Peyer's patch (tissue), 4 donors: ENCODE results near the gene RARB. TPM values are rescaled to one million over a fixed set of nuclear protein-coding genes. Genes with fewer than 3 reads are reported as not detected.

ENCODE experiments used
- DNase-seq, 3 donors: peaks; one replicate each; pipeline ENCODE4 v3.0.0-alpha.2; 2017 to 2019
- H3K27ac ChIP-seq, 4 donors: fragments of 200-600 bp; sonication (generic); one replicate each; pipeline ENCODE4 v1.5.1; 2016 to 2019
- H3K27me3 ChIP-seq, 2 donors: fragments of 200-600 bp; sonication (generic); one replicate each; pipeline ENCODE4 v1.5.1; 2019
- H3K36me3 ChIP-seq, 3 donors: fragments of 200-600 bp; sonication (generic); one replicate each; pipeline ENCODE4 v1.5.1; 2016 to 2019
- H3K4me1 ChIP-seq, 4 donors: fragments of 200-600 bp; sonication (generic); one replicate each; pipeline ENCODE4 v1.5.1; 2016 to 2019
- H3K4me3 ChIP-seq, 4 donors: fragments of 200-600 bp; sonication (generic); 1 replicate in 3 of 4; 2 replicates in 1 of 4; pipeline ENCODE4 v1.5.1; 2016 to 2019; ENCODE audit warnings: mild to moderate bottlenecking in 1 of 4
- H3K9me3 ChIP-seq, 4 donors: fragments of 200-600 bp; sonication (generic); one replicate each; pipeline ENCODE4 v1.5.1; 2016 to 2019; ENCODE audit warnings: mild to moderate bottlenecking in 1 of 4
- POLR2A ChIP-seq, 2 donors: fragments of 450-650 bp; IDR thresholded peaks; one replicate each; pipeline ENCODE4 v1.5.1; 2017; ENCODE audit warnings: antibody characterized with exemption in 2 of 2, mild to moderate bottlenecking in 2 of 2, moderate library complexity in 2 of 2
- total RNA-seq, 4 donors: library from RNA; depleted of rRNA; stranded (reverse); fragments of >200 nt; gene quantifications; one replicate each; pipeline ENCODE4 v1.1.0, GENCODE V29; 2016
- TF ChIP-seq, protein P1 (sequence below), 6 experiments: fragments of 450-650 bp in 4 of 6; fragments of 200-600 bp in 2 of 6; sonication (generic) in 1 of 6; IDR thresholded peaks; one replicate each; pipeline ENCODE4 v1.5.1; 2017 to 2019; ENCODE audit warnings: antibody characterized with exemption in 6 of 6, mild to moderate bottlenecking in 3 of 6, moderate library complexity in 1 of 6

The RARB gene
- total RNA-seq, 4 donors from 2014 or later: 0.53 to 4.1 (median 2.9) TPM

- Histone ChIP-seq H3K4me3 (no peak overlapping the region), H3K4me1 (peaks cover 0 to 7% (median 0%) of the 10 kb centered on the region in 4 donors)
Measured at GRCh38 chr3:25432176-25432720, 4.2 kb downstream of the RARB start.

GRCh38 chr3:25433106-25433505, 5.0 kb downstream of the RARB start:
- TF ChIP-seq, protein P1, sequence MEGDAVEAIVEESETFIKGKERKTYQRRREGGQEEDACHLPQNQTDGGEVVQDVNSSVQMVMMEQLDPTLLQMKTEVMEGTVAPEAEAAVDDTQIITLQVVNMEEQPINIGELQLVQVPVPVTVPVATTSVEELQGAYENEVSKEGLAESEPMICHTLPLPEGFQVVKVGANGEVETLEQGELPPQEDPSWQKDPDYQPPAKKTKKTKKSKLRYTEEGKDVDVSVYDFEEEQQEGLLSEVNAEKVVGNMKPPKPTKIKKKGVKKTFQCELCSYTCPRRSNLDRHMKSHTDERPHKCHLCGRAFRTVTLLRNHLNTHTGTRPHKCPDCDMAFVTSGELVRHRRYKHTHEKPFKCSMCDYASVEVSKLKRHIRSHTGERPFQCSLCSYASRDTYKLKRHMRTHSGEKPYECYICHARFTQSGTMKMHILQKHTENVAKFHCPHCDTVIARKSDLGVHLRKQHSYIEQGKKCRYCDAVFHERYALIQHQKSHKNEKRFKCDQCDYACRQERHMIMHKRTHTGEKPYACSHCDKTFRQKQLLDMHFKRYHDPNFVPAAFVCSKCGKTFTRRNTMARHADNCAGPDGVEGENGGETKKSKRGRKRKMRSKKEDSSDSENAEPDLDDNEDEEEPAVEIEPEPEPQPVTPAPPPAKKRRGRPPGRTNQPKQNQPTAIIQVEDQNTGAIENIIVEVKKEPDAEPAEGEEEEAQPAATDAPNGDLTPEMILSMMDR (IDR thresholded peaks at IDR 0.05): no peak
- TF ChIP-seq POLR2A (IDR thresholded peaks at IDR 0.05): no peak
- DNase-seq: no peak
- H3K9me3 ChIP-seq: no peaks in the 10 kb centered on the region
- H3K4me3 ChIP-seq: no peak overlapping the region
- no peaks in the 10 kb centered on the region for H3K27me3 ChIP-seq
- H3K27ac ChIP-seq: no peak overlapping the region
- H3K36me3 ChIP-seq: no peaks in the 10 kb centered on the region
- peaks cover 0 to 7% (median 0%) of the 10 kb centered on the region in 4 donors for H3K4me1 ChIP-seq

More at GRCh38 chr3:25432176-25432720, 4.2 kb downstream of the RARB start:
- H3K36me3 ChIP-seq: no peaks in the 10 kb centered on the region
- TF ChIP-seq, protein P1 (IDR thresholded peaks at IDR 0.05): no peak
- no peak for TF ChIP-seq POLR2A (IDR thresholded peaks at IDR 0.05)
- H3K27me3 ChIP-seq: no peaks in the 10 kb centered on the region
- H3K27ac ChIP-seq: no peak overlapping the region
- no peaks in the 10 kb centered on the region for H3K9me3 ChIP-seq
- no peak for DNase-seq

- TF ChIP-seq POLR2A (IDR thresholded peaks at IDR 0.05): no peak
- TF ChIP-seq, protein P1 (IDR thresholded peaks at IDR 0.05): no peak
- Histone ChIP-seq H3K27ac (no peak overlapping the region), H3K27me3 (no peaks in the 10 kb centered on the region), H3K4me3 (no peak overlapping the region), H3K9me3 (no peaks in the 10 kb centered on the region), H3K4me1 (peaks cover 0 to 7% (median 0%) of the 10 kb centered on the region in 4 donors), H3K36me3 (no peaks in the 10 kb centered on the region)
- no peak for DNase-seq
Measured at GRCh38 chr3:25433868-25434267, 5.8 kb downstream of the RARB start.

GRCh38 chr3:25437953-25438352, 9.9 kb downstream of the RARB start:
- Histone ChIP-seq H3K27me3 (no peaks in the 10 kb centered on the region), H3K4me1 (no peaks in the 10 kb centered on the region), H3K9me3 (no peaks in the 10 kb centered on the region), H3K4me3 (no peak overlapping the region), H3K27ac (no peak overlapping the region), H3K36me3 (no peaks in the 10 kb centered on the region)
- no peak for DNase-seq
- TF ChIP-seq, protein P1 (IDR thresholded peaks at IDR 0.05): no peak
- TF ChIP-seq POLR2A (IDR thresholded peaks at IDR 0.05): no peak

DNA sequence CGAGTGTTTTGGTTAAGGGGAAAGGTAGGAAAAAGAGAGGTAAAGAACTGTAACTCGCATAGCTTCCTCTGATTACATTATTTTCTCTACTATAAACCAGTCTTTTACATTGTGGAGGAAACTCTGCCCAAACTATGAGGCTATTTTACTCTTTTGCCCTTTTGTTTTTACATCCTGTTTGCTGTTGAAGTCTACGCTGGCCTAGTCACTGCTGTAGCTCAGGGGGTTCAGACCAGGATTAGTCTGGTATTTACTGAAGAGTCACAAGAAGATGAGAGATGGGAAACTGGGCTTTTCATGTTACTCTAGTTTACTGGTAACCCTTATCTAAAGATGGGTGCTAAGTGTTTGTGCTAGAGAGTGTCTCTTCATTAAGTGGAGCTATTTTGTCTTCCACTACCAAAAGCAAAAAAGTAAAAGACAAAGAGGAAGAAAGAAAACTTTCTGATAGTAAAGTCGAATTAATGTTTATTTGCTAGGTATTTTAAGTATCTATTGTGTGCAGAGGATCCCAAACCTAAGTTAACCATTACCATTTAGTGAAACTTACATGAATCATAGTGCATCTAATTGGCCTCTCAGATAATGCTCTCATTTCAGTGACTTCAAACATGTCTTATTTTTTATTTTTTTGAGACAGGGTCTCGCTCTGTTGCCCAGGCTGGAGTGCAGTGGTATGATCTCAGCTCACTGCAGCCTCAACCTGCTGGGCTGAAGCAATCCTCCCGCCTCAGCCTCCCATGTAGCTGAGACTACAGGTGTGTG, 10.9 kb downstream of the RARB start:
- H3K4me3 ChIP-seq: no peak overlapping the region
- TF ChIP-seq POLR2A (IDR thresholded peaks at IDR 0.05): no peak
- no peak overlapping the region for H3K27ac ChIP-seq
- no peaks in the 10 kb centered on the region for H3K36me3 ChIP-seq
- H3K9me3 ChIP-seq: no peaks in the 10 kb centered on the region
- DNase-seq: no peak
- no peaks in the 10 kb centered on the region for H3K4me1 ChIP-seq
- no peaks in the 10 kb centered on the region for H3K27me3 ChIP-seq

DNA sequence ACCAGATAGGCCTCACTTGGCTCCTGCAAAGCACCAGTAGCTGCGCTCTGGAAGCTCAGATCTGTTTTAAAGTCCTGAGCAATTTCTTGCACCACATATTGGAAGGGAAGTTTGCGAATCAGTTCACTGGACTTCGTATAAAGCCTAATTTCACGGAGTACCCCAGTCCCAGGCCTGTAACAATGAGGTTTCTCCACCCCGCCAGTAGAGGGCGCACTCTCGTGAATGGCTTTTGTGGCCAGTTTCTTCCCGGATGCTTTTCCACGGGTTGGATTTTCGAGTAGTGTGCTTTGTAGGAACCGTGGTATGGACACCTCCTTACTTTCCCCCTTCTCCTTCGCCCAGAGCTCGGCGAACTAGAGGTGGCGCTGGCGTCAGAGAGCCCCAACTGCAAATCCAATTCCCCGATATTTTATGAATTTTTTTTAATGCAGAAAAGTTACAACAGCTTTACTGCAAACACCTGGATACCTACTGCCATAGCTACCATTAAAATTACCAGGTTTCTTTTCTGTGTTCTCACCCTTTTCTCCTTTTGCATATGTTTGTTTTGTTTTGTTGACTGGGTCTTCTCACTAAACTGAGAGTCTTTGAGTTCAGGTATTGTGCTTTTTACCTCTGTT, 13.3 kb downstream of the RARB start:
- Histone ChIP-seq H3K4me3 (no peak overlapping the region), H3K9me3 (no peaks in the 10 kb centered on the region), H3K36me3 (no peaks in the 10 kb centered on the region), H3K27me3 (no peaks in the 10 kb centered on the region), H3K4me1 (no peaks in the 10 kb centered on the region), H3K27ac (no peak overlapping the region)
- TF ChIP-seq, protein P1 (IDR thresholded peaks at IDR 0.05): peak in 4 of 6 experiments; percentile 18 to 44 (median 32)
- no peak for TF ChIP-seq POLR2A (IDR thresholded peaks at IDR 0.05)
- DNase-seq: peak in 1 of 3 donors; percentile 64
